HepG2 (cell line): Measurements from ENCODE around the gene PKD2L1. TPM values are rescaled to one million over a fixed set of nuclear protein-coding genes. Genes with fewer than 3 reads are reported as not detected.

Experiments
- ATAC-seq: fragments of 200-7000 bp; cut with Tn5 transposase; 3 replicates; pipeline ENCODE4 v1.9.1; 2020; ENCODE audit warnings: mild to moderate bottlenecking, moderate library complexity
- BruUV-seq: library from RNA; stranded (reverse); fragments of 400-500 nt; replicated peaks from 2 replicates; lab custom pipeline; 2021; lab: Mats Ljungman, UMichigan
- CTCF ChIA-PET: fragments of 300-600 bp; formaldehyde crosslinking; extraction: SDS; loops from one replicate; lab custom pipeline; 2021; ENCODE audit warnings: low total read pairs, inconsistent platforms, low intra/inter-chr PET ratio; lab: Yijun Ruan, JAX
- POLR2A ChIA-PET: fragments of 350-600 bp; sonication (Branson Sonifier 250); formaldehyde crosslinking; loops from one replicate; lab custom pipeline; 2020; ENCODE audit warnings: antibody characterized with exemption, inconsistent platforms; lab: Yijun Ruan, JAX
- DNase-seq: peaks from one replicate; pipeline ENCODE4 v3.0.0-alpha.2; 2015; ENCODE audit warnings: low spot score
- FAIRE-seq: peaks from 3 replicates; lab custom pipeline; 2011; peaks lifted over from hg19 to GRCh38; lab: Jason Lieb, UNC
- H2AFZ ChIP-seq: one replicate; pipeline ENCODE4 v1.6.1; 2011; ENCODE audit warnings: low read length, inconsistent platforms
- H3K27ac ChIP-seq: fragments of 300-600 bp; 3 replicates; pipeline ENCODE4 v1.8.0; 2011; ENCODE audit warnings: mixed run types, mild to moderate bottlenecking, mixed read lengths, low read length, inconsistent platforms; ENCODE audit not compliant: insufficient read depth; ENCODE audit errors: extremely low read length
- H3K27me3 ChIP-seq, 2 experiments: fragments of 200-600 bp in 1 of 2; 2 replicates in 1 of 2; 3 replicates in 1 of 2; pipeline versions ENCODE4 v1.6.0 to v1.8.0; 2011; ENCODE audit warnings: low read length in 2 of 2, mild to moderate bottlenecking in 2 of 2, moderate library complexity in 2 of 2, inconsistent platforms in 1 of 2; ENCODE audit not compliant: insufficient read depth in 2 of 2, control insufficient read depth in 1 of 2
- H3K36me3 ChIP-seq, 2 experiments: fragments of 200-600 bp in 1 of 2; replicated peaks in 1 of 2; 2 replicates in 1 of 2; 3 replicates in 1 of 2; pipeline versions ENCODE4 v1.5.1 to v1.8.0; 2011; ENCODE audit warnings: low read length in 2 of 2, inconsistent platforms in 1 of 2; ENCODE audit not compliant: insufficient read depth in 2 of 2, control insufficient read depth in 1 of 2
- H3K4me1 ChIP-seq: 2 replicates; pipeline ENCODE4 v1.5.1; 2012; ENCODE audit warnings: low read length, inconsistent platforms; ENCODE audit not compliant: insufficient read depth
- H3K4me2 ChIP-seq: 2 replicates; pipeline ENCODE4 v1.6.0; 2011; ENCODE audit warnings: low read depth, low read length, inconsistent platforms
- H3K4me3 ChIP-seq, 3 experiments: fragments of 200-600 bp in 1 of 3; sonication (generic), shearing (Covaris generic) in 1 of 3; replicated peaks in 1 of 3; 2 replicates each; pipeline ENCODE4 v1.5.1; 2011 to 2016; ENCODE audit warnings: low read length in 3 of 3, inconsistent platforms in 2 of 3, low read depth in 2 of 3, mild to moderate bottlenecking in 2 of 3, control low read depth in 1 of 3, mixed read lengths in 1 of 3; ENCODE audit not compliant: insufficient read depth in 1 of 3
- H3K79me2 ChIP-seq: one replicate; pipeline ENCODE4 v1.6.1; 2011; ENCODE audit warnings: low read length, inconsistent platforms; ENCODE audit not compliant: insufficient read depth
- H3K9ac ChIP-seq: 2 replicates; pipeline ENCODE4 v1.6.0; 2011; ENCODE audit warnings: mild to moderate bottlenecking, low read depth, low read length, inconsistent platforms; ENCODE audit not compliant: insufficient read depth
- H3K9me3 ChIP-seq: 2 replicates; pipeline ENCODE4 v1.5.1; 2012; ENCODE audit warnings: mild to moderate bottlenecking, low read length
- H4K20me1 ChIP-seq: 2 replicates; pipeline ENCODE4 v1.6.0; 2011; ENCODE audit warnings: inconsistent platforms, mild to moderate bottlenecking, low read length, moderate library complexity; ENCODE audit not compliant: insufficient read depth
- ISX ChIP-seq: sonication (generic); formaldehyde crosslinking; conservative IDR thresholded peaks from 2 replicates; pipeline ENCODE4 v1.5.0; 2020; ENCODE audit warnings: missing genetic modification reagents
- MNT ChIP-seq: fragments of 450-650 bp; IDR thresholded peaks from 2 replicates; pipeline ENCODE4 v1.6.1; 2016
- SMC3 ChIP-seq: IDR thresholded peaks from 2 replicates; pipeline ENCODE4 v1.6.1; 2011; ENCODE audit warnings: low read length, improper control_type of control experiment
- TRIM24 ChIP-seq: sonication (generic); formaldehyde crosslinking; IDR thresholded peaks from 2 replicates; pipeline ENCODE4 v1.8.0; 2022; ENCODE audit warnings: mild to moderate bottlenecking, missing genetic modification reagents
- ZKSCAN8 ChIP-seq: IDR thresholded peaks from 2 replicates; pipeline ENCODE4 v1.6.1; 2016; ENCODE audit warnings: borderline replicate concordance, missing genetic modification reagents, missing compliant biosample characterization
- ZNF12 ChIP-seq: sonication (generic); formaldehyde crosslinking; IDR thresholded peaks from 2 replicates; pipeline ENCODE4 v1.5.0; 2020; ENCODE audit warnings: missing genetic modification reagents
- ZNF124 ChIP-seq: sonication (generic); formaldehyde crosslinking; IDR thresholded peaks from 2 replicates; pipeline ENCODE4 v1.4.0; 2020; ENCODE audit warnings: missing genetic modification reagents
- ZNF333 ChIP-seq: sonication (generic); formaldehyde crosslinking; IDR thresholded peaks from 2 replicates; pipeline ENCODE4 v1.4.0; 2020; ENCODE audit warnings: mild to moderate bottlenecking, missing genetic modification reagents, borderline replicate concordance
- ZNF724P ChIP-seq: sonication (generic); formaldehyde crosslinking; IDR thresholded peaks from 2 replicates; pipeline ENCODE4 v1.8.0; 2022; ENCODE audit warnings: missing genetic modification reagents, borderline replicate concordance
- ZNF788 ChIP-seq: sonication (generic); formaldehyde crosslinking; IDR thresholded peaks from 2 replicates; pipeline ENCODE4 v1.5.0; 2020; ENCODE audit warnings: mild to moderate bottlenecking, missing genetic modification reagents, borderline replicate concordance
- WGBS: methylation state at CpG from one replicate; pipeline ENCODE4 v1.1.6; 2017; ENCODE audit warnings: low lambda C conversion rate; 5-methylcytosine and 5-hydroxymethylcytosine counted together
- in situ Hi-C: cut with HindIII; loops from 2 replicates; pipeline ENCODE4 v1.10.0; 2017; ENCODE audit warnings: low pct_unique_long_range_greater_than_20kb; ENCODE audit not compliant: extremely low pct_ligation_motif_present
- intact Hi-C: fragments of 100-400 bp; cut with micrococcal nuclease; formaldehyde crosslinking; loops from one replicate; pipeline ENCODE4 v1.10.0; 2022; ENCODE audit not compliant: unreplicated experiment
- polyA plus RNA-seq, 8 experiments: library from polyadenylated mRNA; depleted of rRNA in 3 of 8; stranded (reverse) in 7 of 8; unstranded in 1 of 8; fragments of >200 nt; fragmentation: Illumina TruSeq in 4 of 8; extraction: Trizol in 4 of 8; gene quantifications; 2 replicates each; pipeline versions ENCODE4 v1.2.1 to v1.2.3, GENCODE V29; 2011 to 2016; ENCODE audit warnings: low read depth in 4 of 8, missing spikeins in 1 of 8, mixed read lengths in 1 of 8; ENCODE audit not compliant: insufficient read depth in 1 of 8
- total RNA-seq, 5 experiments: library from RNA; depleted of rRNA; stranded (reverse); fragments of >200 nt; fragmentation: Illumina TruSeq; extraction: Trizol; gene quantifications; 2 replicates each; pipeline ENCODE4 v1.2.3, GENCODE V29; 2016; ENCODE audit warnings: low read depth in 1 of 5
- TF ChIP-seq, protein P1 (sequence below): IDR thresholded peaks from 2 replicates; pipeline ENCODE4 v1.6.1; 2012; ENCODE audit warnings: low read length, improper control_type of control experiment

Gene PKD2L1
- total and polyA plus RNA-seq, 2 of the 13 experiments (the other 11 are each of a cell fraction or from before 2014, with no cell fraction given): 0.07 to 0.15 TPM

DNA sequence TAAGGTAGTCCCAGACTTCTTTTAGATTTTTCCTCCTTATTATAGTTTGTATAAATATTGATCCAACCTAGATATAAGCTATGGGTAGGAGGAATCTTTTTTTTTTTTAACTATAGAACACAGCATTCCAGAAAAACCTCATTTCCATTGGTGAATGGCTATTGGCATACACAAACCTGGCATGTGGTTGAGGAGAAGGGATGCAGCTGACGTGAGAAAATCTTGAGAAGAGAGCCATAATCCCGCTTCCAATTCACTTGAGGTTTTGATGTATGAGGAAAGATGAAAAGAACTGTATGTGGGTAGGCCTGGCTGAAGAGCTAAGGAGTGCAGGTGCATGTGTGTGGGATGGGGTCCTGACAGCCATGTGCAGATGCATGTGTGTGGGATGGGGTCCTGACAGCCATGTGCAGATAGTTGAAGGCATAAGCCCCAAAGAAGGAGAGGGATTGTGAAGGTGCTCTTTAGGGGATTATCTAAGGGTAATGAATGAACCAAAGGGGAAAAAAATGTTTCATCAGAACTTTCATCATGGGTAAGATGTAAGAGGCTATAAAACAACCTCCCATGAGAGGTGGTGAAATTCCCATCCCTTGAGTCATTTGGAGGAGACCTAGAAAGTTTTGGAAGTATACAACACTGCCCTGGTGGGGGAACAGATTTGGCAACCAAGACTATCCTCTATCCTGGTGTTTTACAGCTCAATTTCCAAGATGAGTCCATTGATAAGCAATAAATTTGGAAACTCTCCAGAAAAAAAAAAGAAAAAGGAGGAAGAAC is 3.8 kb upstream of the PKD2L1 start:
- Histone ChIP-seq H3K4me2 (no peak overlapping the region), H3K4me1 (peaks cover 22% of the 10 kb centered on the region), H3K27me3 (peaks cover 0 to 17% of the 10 kb centered on the region in 2 experiments; a peak in 2 of 5 replicates), H3K4me3 (no peak overlapping the region), H4K20me1 (no peaks in the 10 kb centered on the region), H3K79me2 (no peaks in the 10 kb centered on the region), H3K9me3 (no peaks in the 10 kb centered on the region), H2AFZ (no peak overlapping the region), H3K9ac (no peak overlapping the region), H3K27ac (no peak overlapping the region), H3K36me3 (no peaks in the 10 kb centered on the region)
- BruUV-seq: no TSS peak
- ATAC-seq (no peak), FAIRE-seq (no peak), DNase-seq (no peak)
- ChIA-PET POLR2A (interaction anchor here (1.1 kb wide), 1 partner anchor 39 kb away, joined by 3 read pairs; no protein-coding TSS in a partner anchor), CTCF (no interaction called here)
- in situ Hi-C loops: loop anchor here (25.0 kb wide), 1 partner anchor 553 kb away; no protein-coding TSS in a partner anchor
- no peak for TF ChIP-seq ZNF124 (CRISPR knock-in tag)
- TF ChIP-seq MNT: peak; percentile 56; the same call in 1 of the 2 replicates
- TF ChIP-seq SMC3: no peak
- TF ChIP-seq ZNF788 (CRISPR knock-in tag): no peak
- WGBS: 28% methylated on average over 2 of the region's 2 CpGs
- intact Hi-C loops: no loop called here

DNA sequence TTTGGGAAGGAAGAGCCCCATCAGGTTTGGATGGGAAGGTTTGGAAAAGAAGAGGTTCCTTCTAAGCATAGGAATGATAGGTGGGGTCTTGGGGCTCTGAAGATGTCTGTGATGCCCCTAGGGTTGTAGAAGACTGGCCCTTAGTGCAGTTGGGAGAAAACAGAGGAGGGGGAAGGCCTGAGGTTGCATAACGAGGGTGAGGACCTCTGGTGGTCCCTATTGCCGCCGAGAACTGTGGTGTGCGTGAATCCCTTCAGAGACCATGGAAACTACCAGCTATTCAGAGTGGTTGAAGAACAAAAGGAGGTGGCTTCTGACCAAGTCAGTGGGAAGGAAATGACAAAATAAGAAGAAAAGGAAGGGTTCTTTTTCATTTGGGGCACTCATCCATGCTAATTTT is 3.1 kb upstream of the PKD2L1 start:
- Histone ChIP-seq H3K27ac (no peak overlapping the region), H2AFZ (no peak overlapping the region), H3K4me1 (peaks cover 15% of the 10 kb centered on the region), H3K36me3 (no peaks in the 10 kb centered on the region), H3K27me3 (peaks cover 0 to 17% of the 10 kb centered on the region in 2 experiments; a peak in 2 of 5 replicates), H3K4me3 (no peak overlapping the region), H3K4me2 (no peak overlapping the region), H3K9me3 (no peaks in the 10 kb centered on the region), H3K9ac (no peak overlapping the region), H4K20me1 (no peaks in the 10 kb centered on the region), H3K79me2 (no peaks in the 10 kb centered on the region)
- BruUV-seq: no TSS peak
- CTCF ChIA-PET: no interaction called here
- POLR2A ChIA-PET: interaction anchor here (1.1 kb wide), 1 partner anchor 40 kb away, joined by 3 read pairs; no protein-coding TSS in a partner anchor
- FAIRE-seq: no peak
- DNase-seq: no peak
- intact Hi-C loops (no loop called here), in situ Hi-C loops (loop anchor here (25.0 kb wide), 1 partner anchor 554 kb away; no protein-coding TSS in a partner anchor)
- 55% methylated on average over 4 of the region's 4 CpGs for WGBS
- no peak for ATAC-seq
- TF ChIP-seq ZKSCAN8: no peak
- TF ChIP-seq TRIM24 (CRISPR knock-in tag): no peak
- TF ChIP-seq ZNF333: no peak
- TF ChIP-seq ZNF12 (CRISPR knock-in tag): no peak
- TF ChIP-seq ISX: no peak
- TF ChIP-seq, protein P1, sequence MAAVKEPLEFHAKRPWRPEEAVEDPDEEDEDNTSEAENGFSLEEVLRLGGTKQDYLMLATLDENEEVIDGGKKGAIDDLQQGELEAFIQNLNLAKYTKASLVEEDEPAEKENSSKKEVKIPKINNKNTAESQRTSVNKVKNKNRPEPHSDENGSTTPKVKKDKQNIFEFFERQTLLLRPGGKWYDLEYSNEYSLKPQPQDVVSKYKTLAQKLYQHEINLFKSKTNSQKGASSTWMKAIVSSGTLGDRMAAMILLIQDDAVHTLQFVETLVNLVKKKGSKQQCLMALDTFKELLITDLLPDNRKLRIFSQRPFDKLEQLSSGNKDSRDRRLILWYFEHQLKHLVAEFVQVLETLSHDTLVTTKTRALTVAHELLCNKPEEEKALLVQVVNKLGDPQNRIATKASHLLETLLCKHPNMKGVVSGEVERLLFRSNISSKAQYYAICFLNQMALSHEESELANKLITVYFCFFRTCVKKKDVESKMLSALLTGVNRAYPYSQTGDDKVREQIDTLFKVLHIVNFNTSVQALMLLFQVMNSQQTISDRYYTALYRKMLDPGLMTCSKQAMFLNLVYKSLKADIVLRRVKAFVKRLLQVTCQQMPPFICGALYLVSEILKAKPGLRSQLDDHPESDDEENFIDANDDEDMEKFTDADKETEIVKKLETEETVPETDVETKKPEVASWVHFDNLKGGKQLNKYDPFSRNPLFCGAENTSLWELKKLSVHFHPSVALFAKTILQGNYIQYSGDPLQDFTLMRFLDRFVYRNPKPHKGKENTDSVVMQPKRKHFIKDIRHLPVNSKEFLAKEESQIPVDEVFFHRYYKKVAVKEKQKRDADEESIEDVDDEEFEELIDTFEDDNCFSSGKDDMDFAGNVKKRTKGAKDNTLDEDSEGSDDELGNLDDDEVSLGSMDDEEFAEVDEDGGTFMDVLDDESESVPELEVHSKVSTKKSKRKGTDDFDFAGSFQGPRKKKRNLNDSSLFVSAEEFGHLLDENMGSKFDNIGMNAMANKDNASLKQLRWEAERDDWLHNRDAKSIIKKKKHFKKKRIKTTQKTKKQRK: no peak
- no peak for TF ChIP-seq ZNF724P (CRISPR knock-in tag)
